B cell (primary cell): Measurements from ENCODE around the gene GCAT. TPM values are rescaled to one million over a fixed set of nuclear protein-coding genes. Genes with fewer than 3 reads are reported as not detected.

Source experiments
- ATAC-seq: fragments of 200-7000 bp; cut with Tn5 transposase; one replicate; pipeline ENCODE4 v1.10.0; 2021; ENCODE audit warnings: low read depth, mild to moderate bottlenecking, moderate number of reproducible peaks, moderate library complexity
- CTCF ChIA-PET: fragments of 350-600 bp; sonication (Branson Sonifier 250); formaldehyde crosslinking; loops from one replicate; lab custom pipeline; 2021; ENCODE audit warnings: antibody characterized with exemption, inconsistent platforms; lab: Charles Lee
- POLR2A ChIA-PET: fragments of 350-600 bp; sonication (Branson Sonifier 250); formaldehyde crosslinking; loops from one replicate; lab custom pipeline; 2021; ENCODE audit warnings: antibody characterized with exemption; lab: Charles Lee
- DNase-seq: peaks from one replicate; pipeline ENCODE4 v3.0.0; 2013
- H2AFZ ChIP-seq: 2 replicates; pipeline ENCODE4 v1.6.1; 2012; ENCODE audit warnings: mild to moderate bottlenecking, low read depth, low read length; ENCODE audit not compliant: insufficient read depth, poor library complexity, severe bottlenecking
- H3K27ac ChIP-seq, 2 donors: 1 replicate in 1 of 2; 2 replicates in 1 of 2; pipeline ENCODE4 v1.5.1; 2012 to 2013; ENCODE audit warnings: low read length in 2 of 2, mild to moderate bottlenecking in 2 of 2, moderate library complexity in 1 of 2
- H3K27me3 ChIP-seq, 4 experiments: fragments of 200-600 bp in 1 of 4; sonication (generic) in 1 of 4; replicated peaks in 1 of 4; 1 replicate in 2 of 4; 2 replicates in 2 of 4; pipeline versions ENCODE4 v1.6.1 to v1.7.0; 2013 to 2016; ENCODE audit warnings: low read length in 3 of 4, mild to moderate bottlenecking in 2 of 4, mixed read lengths in 1 of 4, moderate library complexity in 1 of 4; ENCODE audit not compliant: insufficient read depth in 4 of 4, control insufficient read depth in 3 of 4; ENCODE audit errors: control extremely low read depth in 1 of 4
- H3K36me3 ChIP-seq, 2 experiments: replicated peaks in 1 of 2; 1 replicate in 1 of 2; 2 replicates in 1 of 2; pipeline versions ENCODE4 v1.6.1 to v1.7.1; 2013; ENCODE audit warnings: low read length in 1 of 2; ENCODE audit not compliant: insufficient read depth in 2 of 2, control insufficient read depth in 1 of 2; ENCODE audit errors: control extremely low read depth in 1 of 2, extremely low read depth in 1 of 2
- H3K4me1 ChIP-seq, 2 donors: fragments of 200-600 bp in 1 of 2; sonication (generic) in 1 of 2; 1 replicate in 1 of 2; 2 replicates in 1 of 2; pipeline versions ENCODE4 v1.5.1 to v1.6.1; 2013 to 2017; ENCODE audit warnings: low read length in 2 of 2; ENCODE audit not compliant: control insufficient read depth in 2 of 2, insufficient read depth in 2 of 2
- H3K4me2 ChIP-seq: replicated peaks from 2 replicates; pipeline ENCODE3; 2012; ENCODE audit warnings: mild to moderate bottlenecking, low read depth, low read length; ENCODE audit not compliant: poor library complexity, severe bottlenecking
- H3K4me3 ChIP-seq, 5 experiments: fragments of 200-600 bp in 1 of 5; sonication (generic) in 1 of 5; 1 replicate in 3 of 5; 2 replicates in 2 of 5; pipeline versions ENCODE4 v1.5.1 to v1.7.0; 2011 to 2016; ENCODE audit warnings: low read length in 4 of 5, mild to moderate bottlenecking in 4 of 5, low read depth in 2 of 5, control low read depth in 1 of 5, moderate library complexity in 1 of 5; ENCODE audit not compliant: insufficient read depth in 1 of 5; ENCODE audit errors: control extremely low read depth in 1 of 5, extremely low read depth in 1 of 5
- H3K79me2 ChIP-seq: fragments of 200-600 bp; sonication (generic); one replicate; pipeline ENCODE4 v1.6.0; 2016; ENCODE audit warnings: low read length; ENCODE audit not compliant: control insufficient read depth, insufficient read depth
- H3K9ac ChIP-seq: fragments of 200-600 bp; sonication (generic); 2 replicates; pipeline ENCODE4 v1.6.1; 2017; ENCODE audit warnings: mild to moderate bottlenecking, low read length, moderate library complexity
- H3K9me3 ChIP-seq, 3 donors: one replicate each; pipeline versions ENCODE4 v1.6.1 to v1.7.1; 2013; ENCODE audit warnings: low read length in 2 of 3; ENCODE audit not compliant: control insufficient read depth in 2 of 3, insufficient read depth in 1 of 3; ENCODE audit errors: control extremely low read depth in 1 of 3
- H4K20me1 ChIP-seq: 2 replicates; pipeline ENCODE4 v1.6.0; 2012; ENCODE audit warnings: mild to moderate bottlenecking, low read length; ENCODE audit not compliant: insufficient read depth, control insufficient read depth, poor library complexity, severe bottlenecking
- H3K27ac Mint-ChIP-seq: one replicate; pipeline ENCODE4 v1.8.0; 2021; ENCODE audit warnings: mixed read lengths
- H3K27me3 Mint-ChIP-seq: one replicate; pipeline ENCODE4 v1.8.0; 2021; ENCODE audit warnings: mixed read lengths
- H3K4me1 Mint-ChIP-seq: one replicate; pipeline ENCODE4 v1.8.0; 2021; ENCODE audit warnings: mixed read lengths
- H3K4me3 Mint-ChIP-seq: one replicate; pipeline ENCODE4 v1.8.0; 2021; ENCODE audit warnings: mixed read lengths
- H3K9me3 Mint-ChIP-seq: one replicate; pipeline ENCODE4 v1.8.0; 2022; ENCODE audit warnings: mixed read lengths; ENCODE audit not compliant: insufficient read depth
- CTCF ChIP-seq: fragments of 200-600 bp; IDR thresholded peaks from one replicate; pipeline ENCODE4 v1.8.0; 2022; ENCODE audit warnings: antibody characterized with exemption, mild to moderate bottlenecking
- EZH2 ChIP-seq: IDR thresholded peaks from 2 replicates; pipeline ENCODE4 v1.6.1; 2012; ENCODE audit warnings: borderline replicate concordance, low read depth, mild to moderate bottlenecking, moderate library complexity, low read length; ENCODE audit not compliant: insufficient read depth, poor library complexity, severe bottlenecking
- WGBS: methylation state at CpG from one replicate; pipeline ENCODE4 v1.1.5; 2013; ENCODE audit warnings: missing lambda C conversion rate; ENCODE audit not compliant: insufficient coverage; 5-methylcytosine and 5-hydroxymethylcytosine counted together
- intact Hi-C: fragments of 100-400 bp; cut with micrococcal nuclease; formaldehyde crosslinking; loops from one replicate; pipeline ENCODE4 v1.10.0; 2022
- polyA plus RNA-seq: library from polyadenylated mRNA; depleted of rRNA; stranded (reverse); fragments of >200 nt; gene quantifications from 2 replicates; pipeline ENCODE4 v1.2.3, GENCODE V29; 2012
- total RNA-seq, 2 donors: library from RNA; stranded (reverse); fragments of 120-200 nt in 1 of 2; gene quantifications; 1 replicate in 1 of 2; 2 replicates in 1 of 2; pipeline versions ENCODE4 v1.2.3 to v1.2.4, GENCODE V29; 2013 to 2022

Gene GCAT
- total and polyA plus RNA-seq, 2 donors (not counting 1 experiment from before 2014, with no cell fraction given), result 0.15 to 0.47 TPM

GRCh38 chr22:37815593-37815992 lies 7.9 kb downstream of the GCAT start:
- peaks cover 21% of the 10 kb centered on the region for H3K27me3 Mint-ChIP-seq
- Histone ChIP-seq H2AFZ (no peak overlapping the region), H3K9ac (no peak overlapping the region), H4K20me1 (no peaks in the 10 kb centered on the region), H3K79me2 (no peaks in the 10 kb centered on the region), H3K9me3 (peaks cover 0 to 4% (median 0%) of the 10 kb centered on the region in 3 donors), H3K4me3 (no peak overlapping the region), H3K27me3 (peaks cover 0 to 50% (median 7%) of the 10 kb centered on the region in 4 experiments), H3K27ac (no peak overlapping the region), H3K36me3 (no peaks in the 10 kb centered on the region), H3K4me2 (no peak overlapping the region), H3K4me1 (peaks cover 19 to 20% of the 10 kb centered on the region in 2 donors)
- H3K4me3 Mint-ChIP-seq, result no peak overlapping the region
- POLR2A ChIA-PET, result no interaction called here
- CTCF ChIA-PET, result interaction anchor here (0.8 to 6.0 kb wide), 5 partner anchors 24 to 150 kb away, joined by 3 to 177 read pairs (median 4); no protein-coding TSS in a partner anchor
- H3K9me3 Mint-ChIP-seq, result no peaks in the 10 kb centered on the region
- no peak for TF ChIP-seq EZH2
- no peak for TF ChIP-seq CTCF
- H3K4me1 Mint-ChIP-seq, result peaks cover 10% of the 10 kb centered on the region
- ATAC-seq (no peak), DNase-seq (no peak)
- intact Hi-C loops, result loop anchor here (5.0 kb wide), 1 partner anchor 137 kb away; the partner anchor contains the start of genes C22orf23 and POLR2F
- 100% methylated on average over 12 of the region's 12 CpGs for WGBS
- no peak overlapping the region for H3K27ac Mint-ChIP-seq

GRCh38 chr22:37816543-37817180 lies 8.9 kb downstream of the GCAT start:
- no peak overlapping the region for H3K9ac ChIP-seq
- ChIA-PET CTCF (interaction anchor here (1.0 to 6.0 kb wide), 20 partner anchors 9 to 224 kb away, joined by 3 to 177 read pairs (median 6); partner anchors contain the start of genes ANKRD54, C22orf23, EIF3L and GCAT), POLR2A (no interaction called here)
- Mint-ChIP-seq H3K4me1 (peaks cover 10% of the 10 kb centered on the region), H3K4me3 (no peak overlapping the region), H3K9me3 (no peaks in the 10 kb centered on the region), H3K27ac (no peak overlapping the region), H3K27me3 (peaks cover 22% of the 10 kb centered on the region)
- no peaks in the 10 kb centered on the region for H4K20me1 ChIP-seq
- H2AFZ ChIP-seq, result no peak overlapping the region
- peaks cover 0 to 44% (median 7%) of the 10 kb centered on the region in 4 experiments for H3K27me3 ChIP-seq
- 96% methylated on average over 19 of the region's 23 CpGs for WGBS
- no peak for TF ChIP-seq CTCF
- no peak for TF ChIP-seq EZH2
- H3K79me2 ChIP-seq, result no peaks in the 10 kb centered on the region
- H3K4me3 ChIP-seq, result no peak overlapping the region
- H3K4me1 ChIP-seq, result peaks cover 19 to 20% of the 10 kb centered on the region in 2 donors
- peaks cover 0 to 4% (median 0%) of the 10 kb centered on the region in 3 donors for H3K9me3 ChIP-seq
- no peak overlapping the region for H3K4me2 ChIP-seq
- no peak overlapping the region for H3K27ac ChIP-seq
- DNase-seq (no peak), ATAC-seq (no peak)
- H3K36me3 ChIP-seq, result no peaks in the 10 kb centered on the region
- intact Hi-C loops, result loop anchor here (1.0 to 5.0 kb wide), 2 partner anchors 47 to 136 kb away; partner anchors contain the start of genes C22orf23 and POLR2F
